GM23248 (cell line): ENCODE results near the gene CDH3.

ENCODE experiments used
- EZH2 ChIP-seq: fragments of 200-600 bp; sonication (generic); IDR thresholded peaks from 2 replicates; pipeline ENCODE4 v1.6.1; 2018; ENCODE audit warnings: antibody characterized with exemption, mild to moderate bottlenecking; ENCODE audit not compliant: insufficient read depth, poor library complexity, severe bottlenecking
- EZH2phosphoT487 ChIP-seq: fragments of 200-600 bp; sonication (generic); IDR thresholded peaks from 2 replicates; pipeline ENCODE4 v1.6.1; 2018; ENCODE audit warnings: antibody characterized with exemption, moderate library complexity, mild to moderate bottlenecking, low read depth; ENCODE audit not compliant: insufficient read depth

DNA sequence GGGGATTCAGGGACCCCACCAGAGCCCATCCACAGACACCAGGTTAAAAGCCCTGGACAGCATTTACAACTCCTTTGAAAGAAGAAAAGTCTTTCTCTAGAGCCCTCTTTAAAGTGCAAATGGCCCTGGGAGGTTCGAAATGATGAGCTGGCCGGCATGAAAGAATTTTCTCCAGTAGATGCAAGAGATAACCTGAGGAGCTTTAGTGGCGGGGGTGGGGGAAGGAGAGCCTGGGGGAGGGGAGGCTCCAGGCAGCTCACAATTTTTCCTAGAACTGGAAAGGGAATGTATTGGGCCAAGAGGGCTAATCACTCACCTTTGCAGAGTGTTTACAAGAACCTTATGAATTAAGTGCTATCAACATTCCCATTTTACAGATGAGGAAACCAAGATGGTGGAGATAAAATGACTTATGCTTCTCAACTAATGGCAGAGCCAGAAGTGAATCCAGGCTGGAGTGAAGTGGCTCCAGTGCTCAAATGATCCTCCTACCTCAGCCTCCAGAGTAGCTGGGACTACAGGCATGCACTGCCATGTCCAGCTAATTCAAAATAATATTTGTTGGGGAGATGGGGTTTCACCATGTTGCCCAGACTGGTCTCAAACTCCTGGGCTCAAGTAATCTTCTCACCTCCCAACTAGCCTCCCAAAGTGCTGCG is 87.8 kb downstream of the CDH3 start:
- TF ChIP-seq EZH2 (no peak), EZH2phosphoT487 (no peak)
